H9 (cell line): ENCODE measurements around the gene CBS. TPM values are rescaled to one million over a fixed set of nuclear protein-coding genes. Genes with fewer than 3 reads are reported as not detected.
"Not testable (repeated sequence)": the region's sequence is repeated elsewhere in the genome, so short reads cannot be mapped to it uniquely, and the experiment has no call there.

Experiments
- DNase-seq: peaks from one replicate; pipeline ENCODE4 v3.0.0-alpha.2; 2017
- H2AFZ ChIP-seq: one replicate; pipeline ENCODE4 v1.6.1; 2013; ENCODE audit warnings: mild to moderate bottlenecking, low read length, control low read depth, moderate library complexity
- H2AK5ac ChIP-seq: 2 replicates; pipeline ENCODE4 v1.6.1; 2013; ENCODE audit warnings: low read length, control low read depth, mixed read lengths; ENCODE audit not compliant: insufficient read length
- H2BK120ac ChIP-seq: one replicate; pipeline ENCODE4 v1.6.1; 2013; ENCODE audit warnings: low read depth, mild to moderate bottlenecking, low read length, control low read depth, inconsistent platforms; ENCODE audit not compliant: poor library complexity, severe bottlenecking
- H2BK12ac ChIP-seq: 2 replicates; pipeline ENCODE4 v1.6.1; 2013; ENCODE audit warnings: low read length, control low read depth, mixed read lengths, low read depth; ENCODE audit not compliant: insufficient read length
- H2BK15ac ChIP-seq: 2 replicates; pipeline ENCODE4 v1.6.1; 2013; ENCODE audit warnings: low read depth, low read length, control low read depth
- H2BK20ac ChIP-seq: one replicate; pipeline ENCODE4 v1.6.1; 2013; ENCODE audit warnings: low read depth, mild to moderate bottlenecking, low read length, control low read depth, inconsistent platforms; ENCODE audit not compliant: poor library complexity, severe bottlenecking
- H2BK5ac ChIP-seq: 2 replicates; pipeline ENCODE4 v1.6.1; 2013; ENCODE audit warnings: low read length, control low read depth, mixed read lengths; ENCODE audit not compliant: insufficient read length
- H3K14ac ChIP-seq: 2 replicates; pipeline ENCODE4 v1.6.1; 2013; ENCODE audit warnings: low read length, control low read depth; ENCODE audit not compliant: insufficient read depth
- H3K18ac ChIP-seq: 2 replicates; pipeline ENCODE4 v1.6.1; 2013; ENCODE audit warnings: low read depth, mild to moderate bottlenecking, mixed read lengths, low read length, control low read depth; ENCODE audit not compliant: insufficient read length
- H3K23ac ChIP-seq: 2 replicates; pipeline ENCODE4 v1.6.1; 2013; ENCODE audit warnings: low read length, control low read depth, mixed read lengths, low read depth; ENCODE audit not compliant: insufficient read length
- H3K23me2 ChIP-seq: 2 replicates; pipeline ENCODE4 v1.6.1; 2013; ENCODE audit warnings: low read depth, mild to moderate bottlenecking, mixed read lengths, low read length, control low read depth; ENCODE audit not compliant: insufficient read length, poor library complexity, severe bottlenecking
- H3K27ac ChIP-seq: 2 replicates; pipeline ENCODE4 v1.5.1; 2013; ENCODE audit warnings: low read length, control low read depth, mixed read lengths, low read depth; ENCODE audit not compliant: insufficient read length
- H3K27me3 ChIP-seq: 2 replicates; pipeline ENCODE4 v1.6.1; 2013; ENCODE audit warnings: low read length, control low read depth, inconsistent platforms; ENCODE audit not compliant: insufficient read depth
- H3K4ac ChIP-seq: 2 replicates; pipeline ENCODE4 v1.6.1; 2013; ENCODE audit warnings: low read depth, mild to moderate bottlenecking, control low read depth, inconsistent platforms, low read length, moderate library complexity
- H3K4me1 ChIP-seq: 2 replicates; pipeline ENCODE4 v1.6.1; 2013; ENCODE audit warnings: low read length, control low read depth, inconsistent platforms; ENCODE audit not compliant: insufficient read depth
- H3K4me2 ChIP-seq: 2 replicates; pipeline ENCODE4 v1.6.1; 2013; ENCODE audit warnings: low read length, control low read depth, mixed read lengths; ENCODE audit not compliant: insufficient read length, insufficient read depth
- H3K56ac ChIP-seq: 2 replicates; pipeline ENCODE4 v1.6.1; 2013; ENCODE audit warnings: low read depth, mild to moderate bottlenecking, mixed read lengths, low read length, control low read depth; ENCODE audit not compliant: insufficient read length
- H3K79me1 ChIP-seq: 2 replicates; pipeline ENCODE4 v1.6.1; 2013; ENCODE audit warnings: low read depth, mild to moderate bottlenecking, moderate library complexity, low read length, control low read depth, inconsistent platforms; ENCODE audit not compliant: insufficient read depth, poor library complexity, severe bottlenecking
- H3K79me2 ChIP-seq: 2 replicates; pipeline ENCODE4 v1.6.1; 2013; ENCODE audit warnings: low read length, control low read depth, inconsistent platforms; ENCODE audit not compliant: insufficient read depth
- H3K9ac ChIP-seq: 2 replicates; pipeline ENCODE4 v1.6.1; 2013; ENCODE audit warnings: low read length, control low read depth, mixed read lengths; ENCODE audit not compliant: insufficient read length; ENCODE audit errors: extremely low read depth
- H3K9me3 ChIP-seq: one replicate; pipeline ENCODE4 v1.6.1; 2013; ENCODE audit warnings: low read depth, low read length, inconsistent platforms; ENCODE audit not compliant: control insufficient read depth
- H3T11ph ChIP-seq: one replicate; pipeline ENCODE4 v1.6.1; 2013; ENCODE audit warnings: mild to moderate bottlenecking, low read length, control low read depth, inconsistent platforms
- H4K20me1 ChIP-seq: one replicate; pipeline ENCODE4 v1.6.1; 2013; ENCODE audit not compliant: control insufficient read depth, insufficient read length, insufficient read depth
- H4K5ac ChIP-seq: 2 replicates; pipeline ENCODE4 v1.6.1; 2013; ENCODE audit warnings: low read depth, mild to moderate bottlenecking, mixed read lengths, low read length, control low read depth; ENCODE audit not compliant: insufficient read length
- H4K8ac ChIP-seq: replicated peaks from 2 replicates; pipeline ENCODE4 v1.6.1; 2013; ENCODE audit warnings: low read length, control low read depth, mixed read lengths, low read depth; ENCODE audit not compliant: insufficient read length
- H4K91ac ChIP-seq: 2 replicates; pipeline ENCODE4 v1.6.1; 2013; ENCODE audit warnings: low read depth, mild to moderate bottlenecking, moderate library complexity, mixed read lengths, low read length, control low read depth; ENCODE audit not compliant: insufficient read length
- H3K27ac Mint-ChIP-seq, 3 experiments: 2 replicates in 2 of 3; 3 replicates in 1 of 3; pipeline ENCODE4 v1.8.0; 2020 to 2021; ENCODE audit warnings: mixed read lengths in 3 of 3, mild to moderate bottlenecking in 1 of 3, moderate library complexity in 1 of 3
- H3K27me3 Mint-ChIP-seq: 2 replicates; pipeline ENCODE4 v1.8.0; 2021; ENCODE audit warnings: low read depth, mild to moderate bottlenecking, moderate library complexity, mixed read lengths
- H3K36me3 Mint-ChIP-seq, 3 experiments: 2 replicates in 2 of 3; 3 replicates in 1 of 3; pipeline ENCODE4 v1.8.0; 2020 to 2021; ENCODE audit warnings: low read depth in 3 of 3, mixed read lengths in 3 of 3; ENCODE audit not compliant: insufficient read depth in 1 of 3
- H3K4me1 Mint-ChIP-seq, 2 experiments: 2 replicates each; pipeline ENCODE4 v1.8.0; 2020; ENCODE audit warnings: mixed read lengths in 2 of 2
- H3K4me3 Mint-ChIP-seq, 2 experiments: 2 replicates in 1 of 2; 3 replicates in 1 of 2; pipeline ENCODE4 v1.8.0; 2020 to 2021; ENCODE audit warnings: mild to moderate bottlenecking in 2 of 2, mixed read lengths in 2 of 2, moderate library complexity in 1 of 2
- H3K9me3 Mint-ChIP-seq, 2 experiments: 2 replicates in 1 of 2; 3 replicates in 1 of 2; pipeline ENCODE4 v1.8.0; 2020; ENCODE audit warnings: mild to moderate bottlenecking in 2 of 2, mixed read lengths in 2 of 2, moderate library complexity in 1 of 2
- WGBS: extraction: QIAGEN DNeasy Blood & Tissue Kit; methylation state at CpG from one replicate; pipeline ENCODE4 v1.1.7; 2013; ENCODE audit warnings: missing lambda C conversion rate, low lambda C conversion rate, mixed read lengths; ENCODE audit not compliant: insufficient read length; ENCODE audit errors: extremely low coverage; 5-methylcytosine and 5-hydroxymethylcytosine counted together
- total RNA-seq: library from RNA; stranded (reverse); gene quantifications from 2 replicates; pipeline ENCODE4 v1.2.1, GENCODE V29; 2021

CBS gene
- total RNA-seq, 1 experiment from 2014 or later, result 350 TPM

DNA sequence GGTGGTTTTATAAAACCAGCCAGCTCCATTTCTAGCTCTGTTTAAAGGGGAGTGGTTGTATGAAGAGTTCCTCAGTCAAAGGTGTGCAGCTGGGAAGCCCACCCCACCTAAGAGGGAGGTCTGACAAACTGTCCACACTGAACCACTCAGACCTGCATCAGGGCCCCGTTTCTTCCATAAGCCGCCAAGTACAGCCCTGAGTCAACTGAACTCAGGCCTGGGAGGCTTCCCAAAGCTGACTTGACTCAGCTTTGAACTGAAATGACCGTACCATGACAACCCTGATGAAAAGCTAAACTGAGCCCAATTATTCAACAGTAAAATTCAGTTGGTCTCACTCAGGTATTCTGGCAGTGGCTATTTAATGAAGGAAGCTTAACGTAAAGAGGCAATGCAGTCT lies 26.6 kb upstream of the CBS start:
- H3K79me1 ChIP-seq, H3K36me3 Mint-ChIP-seq, H2BK20ac ChIP-seq, H2BK5ac ChIP-seq, H4K91ac ChIP-seq, H3K27me3 ChIP-seq, H3T11ph ChIP-seq, H3K4me1 Mint-ChIP-seq, H3K4me3 Mint-ChIP-seq, H3K56ac ChIP-seq, H4K8ac ChIP-seq, H3K4me1 ChIP-seq, H3K27ac ChIP-seq, H3K9me3 Mint-ChIP-seq, H3K9me3 ChIP-seq, H4K20me1 ChIP-seq, H3K4me2 ChIP-seq, H2AK5ac ChIP-seq, DNase-seq, H3K14ac ChIP-seq, H4K5ac ChIP-seq, H3K27me3 Mint-ChIP-seq, H2AFZ ChIP-seq, H3K18ac ChIP-seq, H2BK12ac ChIP-seq, H2BK120ac ChIP-seq, H3K23ac ChIP-seq, H3K27ac Mint-ChIP-seq, H3K4ac ChIP-seq, H2BK15ac ChIP-seq, H3K9ac ChIP-seq, H3K79me2 ChIP-seq, H3K23me2 ChIP-seq: not testable (repeated sequence)
- no CpG with 5 or more reads among the region's 4 CpGs for WGBS

DNA sequence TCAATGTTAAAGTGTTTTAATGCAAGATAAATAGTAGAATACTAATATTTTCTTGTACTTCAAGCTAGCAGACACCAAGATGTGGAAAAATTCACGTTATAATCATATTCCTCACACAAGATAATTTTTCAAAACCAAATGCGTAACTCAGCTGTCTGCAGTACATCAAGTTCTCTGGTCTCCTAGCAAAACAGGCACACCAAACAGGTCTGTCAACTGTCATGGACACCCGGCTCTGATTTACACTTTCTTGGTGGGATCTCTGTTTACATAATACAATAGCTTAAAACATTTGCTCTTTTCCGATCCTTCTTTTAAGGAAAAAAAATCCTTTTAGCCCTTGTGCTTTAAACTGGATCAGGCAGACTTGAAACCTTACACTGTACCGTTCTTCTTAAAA lies 26.0 kb upstream of the CBS start:
- H3K9me3 Mint-ChIP-seq, H3K23ac ChIP-seq, H4K91ac ChIP-seq, H3T11ph ChIP-seq, H3K79me2 ChIP-seq, H3K79me1 ChIP-seq, H2BK12ac ChIP-seq, DNase-seq, H3K27ac ChIP-seq, H2BK120ac ChIP-seq, H3K9me3 ChIP-seq, H3K9ac ChIP-seq, H3K4ac ChIP-seq, H3K4me1 Mint-ChIP-seq, H3K27me3 Mint-ChIP-seq, H3K23me2 ChIP-seq, H4K8ac ChIP-seq, H3K4me1 ChIP-seq, H3K4me3 Mint-ChIP-seq, H3K18ac ChIP-seq, H4K20me1 ChIP-seq, H3K56ac ChIP-seq, H4K5ac ChIP-seq, H2BK5ac ChIP-seq, H3K4me2 ChIP-seq, H2AFZ ChIP-seq, H3K27me3 ChIP-seq, H3K27ac Mint-ChIP-seq, H2BK20ac ChIP-seq, H3K14ac ChIP-seq, H2AK5ac ChIP-seq, H3K36me3 Mint-ChIP-seq, H2BK15ac ChIP-seq: not testable (repeated sequence)
- WGBS, result no CpG with 5 or more reads among the region's 5 CpGs
